SKM-1 treated with dmso at 0.1 percent for 144 hours (cell line): ENCODE data around the gene ENOX1.

Source experiments
- DNase-seq: peaks from one replicate; lab custom pipeline; 2025; ENCODE audit not compliant: unreplicated experiment; lab: John Stamatoyannopoulos, UW

The ENOX1 gene

DNA sequence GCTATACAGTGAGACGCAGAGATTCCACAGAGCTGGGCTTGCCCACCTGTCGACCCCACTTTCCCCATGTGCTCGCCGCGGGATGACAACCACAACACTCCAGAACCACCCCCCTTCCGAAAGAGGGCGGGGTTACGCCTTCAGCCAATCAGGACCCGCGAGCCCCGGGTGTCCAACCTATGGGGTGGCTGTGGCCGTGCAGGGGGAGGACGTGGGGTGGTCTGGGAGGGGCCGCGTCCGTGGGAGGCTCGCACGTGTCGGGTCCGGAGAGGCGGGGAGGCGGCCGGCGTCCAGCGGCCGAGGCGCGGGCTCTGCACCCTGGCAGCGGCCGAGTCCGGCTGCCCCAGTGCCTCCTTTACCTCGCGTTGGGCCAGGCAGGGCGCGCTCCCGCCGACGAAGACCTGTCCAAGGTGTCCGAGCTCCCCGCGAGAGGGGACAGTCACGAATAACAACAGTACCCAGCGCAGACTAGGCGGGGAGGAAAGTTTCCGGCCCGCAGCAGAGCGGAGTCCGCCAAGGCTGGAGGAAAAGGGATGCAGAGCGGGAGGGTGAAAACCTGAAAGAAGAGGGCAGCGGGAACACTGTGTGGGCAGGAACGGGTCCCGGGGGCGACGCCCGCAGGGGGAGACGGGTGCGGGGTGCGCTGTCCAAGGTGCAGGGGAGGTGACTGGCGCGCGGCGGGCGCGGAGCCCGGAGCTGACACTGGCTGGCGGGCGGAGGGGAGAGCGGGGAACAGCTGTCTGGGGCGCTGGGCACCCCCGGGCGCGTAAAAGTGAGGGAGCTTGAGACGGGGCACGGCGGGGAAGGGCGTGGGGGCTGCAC, 911 bp downstream of the ENOX1 start:
- peak; percentile 48 for DNase-seq

DNA sequence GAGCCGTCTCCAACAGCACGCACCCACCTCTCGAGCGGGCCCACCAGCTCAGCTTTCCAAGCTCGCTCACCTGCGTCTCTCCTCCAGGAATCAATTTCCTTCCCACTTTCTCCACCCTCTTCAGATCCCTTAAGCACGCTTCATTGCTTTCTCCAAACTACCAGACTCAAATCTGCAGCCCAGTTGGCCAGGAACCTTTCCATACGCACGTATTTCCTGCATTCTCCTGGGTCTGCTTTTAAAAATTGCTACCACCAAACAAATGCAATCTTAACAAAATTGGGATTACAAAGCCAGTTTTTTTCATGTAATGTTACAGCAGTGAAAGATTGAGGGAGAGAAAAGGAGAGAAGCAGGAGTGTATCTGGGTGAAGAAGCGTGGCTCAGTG, 1.5 kb downstream of the ENOX1 start:
- DNase-seq: no peak

DNA sequence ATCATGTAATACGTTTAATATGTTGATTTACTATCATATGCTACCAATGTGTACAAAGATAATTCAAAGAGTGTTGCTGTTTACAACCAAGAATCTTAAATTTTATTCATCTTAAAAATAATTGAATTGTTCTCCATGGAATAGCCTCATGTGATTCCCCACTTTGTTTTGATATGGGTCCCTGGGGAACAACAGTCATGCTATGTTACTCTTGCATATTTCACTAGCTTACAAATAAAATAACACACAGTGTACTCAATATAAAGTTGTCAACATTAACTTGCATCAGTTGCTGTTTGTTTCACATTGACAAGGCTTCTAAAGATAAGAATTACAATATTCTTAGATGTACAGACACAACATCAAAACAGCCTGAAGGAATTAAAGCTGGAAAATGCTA, 2.3 kb downstream of the ENOX1 start:
- DNase-seq: no peak

DNA sequence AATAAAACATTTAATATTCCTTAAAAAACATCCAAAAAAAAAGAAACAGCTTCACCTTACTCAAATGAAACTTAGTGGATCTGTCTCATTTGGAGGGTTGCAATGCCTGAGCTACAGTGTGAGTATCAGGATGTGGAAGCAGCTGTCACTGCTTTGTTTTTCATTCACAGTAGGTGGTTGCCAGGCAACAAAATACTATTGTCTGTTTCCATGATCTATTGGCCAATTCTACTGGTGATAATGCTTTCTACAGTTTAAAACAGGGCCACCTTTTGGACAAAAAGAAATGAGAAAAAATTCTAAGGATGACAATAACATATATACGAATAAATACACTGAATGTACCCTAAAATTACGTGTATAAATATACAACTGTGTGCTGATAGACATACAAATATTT, 3.0 kb downstream of the ENOX1 start:
- peak; percentile 46 for DNase-seq

DNA sequence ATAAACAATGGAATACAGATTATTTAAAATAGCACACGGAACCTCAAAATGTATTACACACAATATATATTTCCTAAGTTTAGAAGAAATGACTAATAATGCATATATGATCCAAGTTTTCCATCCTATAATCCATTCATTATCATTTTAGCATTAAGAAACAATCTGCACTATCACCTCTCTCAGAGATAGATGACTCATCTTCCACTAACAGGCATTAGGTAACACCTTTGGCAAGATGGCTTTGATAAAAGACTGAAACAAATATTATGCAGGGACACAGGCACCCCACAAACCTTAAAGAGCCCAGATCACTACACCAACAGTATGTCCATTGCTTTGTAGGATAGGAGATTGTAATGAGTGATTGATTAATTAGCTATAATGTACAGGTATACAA, 4.1 kb downstream of the ENOX1 start:
- DNase-seq: no peak

DNA sequence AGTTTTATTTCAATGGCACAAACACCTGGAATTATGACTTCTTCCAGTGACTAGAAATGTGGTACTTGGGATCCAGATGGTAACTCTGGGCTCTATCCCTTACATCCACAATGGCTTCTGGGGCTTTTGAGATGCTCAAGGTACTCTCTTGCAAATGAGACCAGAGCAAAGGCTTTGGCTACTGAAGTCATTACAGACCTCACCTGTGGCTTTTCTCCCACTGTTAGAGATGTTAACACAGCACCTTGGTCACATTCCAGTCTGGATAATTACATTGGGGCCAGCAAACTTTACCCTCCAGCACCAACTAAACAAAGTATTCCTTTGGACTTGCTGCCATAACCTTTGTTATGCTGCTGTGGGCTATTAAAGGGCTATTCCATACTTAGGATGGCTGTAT, 6.1 kb downstream of the ENOX1 start:
- DNase-seq: no peak

DNA sequence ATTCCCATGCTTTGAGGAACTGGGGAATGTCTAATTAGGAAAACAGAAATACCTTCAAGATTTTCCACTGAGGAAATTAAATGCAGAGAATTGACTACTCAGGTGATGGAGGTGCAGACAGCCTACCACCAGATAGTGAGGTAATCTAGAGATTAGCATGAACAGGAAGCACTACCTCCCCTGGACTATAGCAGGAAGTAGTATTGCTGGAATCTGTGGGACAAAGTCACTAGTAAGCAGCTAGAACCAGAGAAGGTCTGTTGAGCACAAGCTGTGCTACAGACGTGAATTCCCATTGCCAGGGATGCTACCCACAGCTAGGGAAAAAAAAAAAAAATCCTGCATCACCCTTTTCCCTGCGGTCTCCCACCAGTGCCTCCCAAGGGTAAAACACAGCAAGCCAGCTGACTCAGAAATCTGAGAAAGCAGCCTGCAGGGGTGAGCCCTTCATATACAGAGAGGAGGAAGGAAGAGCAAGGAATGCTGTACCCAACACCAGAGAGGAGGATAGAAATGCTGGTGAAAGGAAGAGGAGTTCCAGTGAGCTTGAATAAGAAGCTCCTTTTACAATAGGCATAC, 10.2 kb downstream of the ENOX1 start:
- DNase-seq: no peak

DNA sequence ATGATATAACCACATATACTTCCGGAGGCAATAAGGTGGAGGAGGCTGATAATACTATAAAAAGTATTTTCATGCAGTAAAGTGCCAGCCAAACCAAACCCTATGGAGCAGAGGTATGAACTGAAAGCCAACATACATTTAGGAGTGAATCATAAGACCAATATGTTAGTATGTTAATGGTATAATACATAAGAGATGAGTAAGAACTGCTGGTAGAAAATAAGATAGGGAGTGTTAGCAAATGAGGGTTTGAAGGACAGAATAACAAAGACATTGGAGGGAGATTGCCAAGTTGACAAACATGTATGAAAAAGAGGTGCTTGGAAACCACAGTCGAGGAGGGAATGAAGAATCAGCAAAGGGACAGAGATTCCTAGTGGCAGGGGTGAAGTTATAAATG, 10.8 kb downstream of the ENOX1 start:
- DNase-seq: no peak

DNA sequence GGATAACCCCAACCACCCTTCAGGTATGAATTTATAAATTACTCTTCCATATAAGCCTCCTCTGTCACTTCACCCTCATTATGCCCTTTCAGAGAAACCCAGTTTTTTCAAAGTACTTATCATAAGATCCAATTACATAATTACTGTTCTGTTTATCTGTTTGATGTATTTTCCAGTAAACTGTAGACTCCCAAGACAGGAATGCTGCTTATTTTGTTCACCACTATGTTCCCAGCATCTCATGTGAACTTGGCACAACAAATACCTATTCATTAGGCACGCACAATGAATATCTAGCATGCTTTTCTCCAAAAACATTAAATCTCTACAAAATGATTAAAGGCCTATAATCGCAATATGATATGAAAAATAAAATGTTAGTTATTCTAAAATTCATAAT, 13.2 kb downstream of the ENOX1 start:
- no peak for DNase-seq

DNA sequence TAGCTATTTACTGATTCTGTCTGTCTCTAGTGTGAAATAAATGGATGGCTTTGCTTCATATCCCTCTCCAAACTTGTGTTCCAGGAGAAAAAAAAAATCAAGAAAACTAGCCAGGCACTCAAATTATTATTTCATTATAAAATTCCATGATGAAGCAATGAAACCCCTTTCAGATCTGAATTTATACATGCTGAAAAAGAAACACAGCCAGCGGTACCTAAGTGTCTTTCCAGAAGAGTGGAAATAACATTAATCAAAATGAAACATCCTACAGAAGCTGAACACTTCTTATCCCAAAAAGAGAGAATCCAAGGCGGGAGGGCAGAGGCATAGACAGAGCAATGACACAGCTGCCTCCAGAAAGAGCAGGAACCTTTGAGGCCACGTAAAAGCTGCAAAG, 15.9 kb downstream of the ENOX1 start:
- DNase-seq: no peak

DNA sequence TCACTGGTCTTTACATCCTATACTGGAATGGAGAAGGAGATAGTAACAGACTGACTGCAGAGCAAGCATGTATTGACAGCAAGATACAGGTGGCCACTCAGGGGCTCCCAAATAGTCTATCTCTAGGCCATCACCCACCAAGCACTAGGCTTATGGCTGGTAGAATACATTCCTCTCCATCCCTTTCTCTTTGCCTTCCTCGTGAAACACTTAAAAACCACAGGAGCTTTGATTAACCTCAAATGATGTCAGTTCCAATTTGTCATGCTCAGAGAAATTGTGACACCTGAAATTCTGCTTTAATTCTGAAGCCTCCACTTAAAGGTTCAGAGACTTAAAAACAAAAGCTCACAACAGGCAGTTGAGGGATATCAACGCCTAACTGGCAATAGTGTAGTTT, 17.2 kb downstream of the ENOX1 start:
- DNase-seq: no peak

DNA sequence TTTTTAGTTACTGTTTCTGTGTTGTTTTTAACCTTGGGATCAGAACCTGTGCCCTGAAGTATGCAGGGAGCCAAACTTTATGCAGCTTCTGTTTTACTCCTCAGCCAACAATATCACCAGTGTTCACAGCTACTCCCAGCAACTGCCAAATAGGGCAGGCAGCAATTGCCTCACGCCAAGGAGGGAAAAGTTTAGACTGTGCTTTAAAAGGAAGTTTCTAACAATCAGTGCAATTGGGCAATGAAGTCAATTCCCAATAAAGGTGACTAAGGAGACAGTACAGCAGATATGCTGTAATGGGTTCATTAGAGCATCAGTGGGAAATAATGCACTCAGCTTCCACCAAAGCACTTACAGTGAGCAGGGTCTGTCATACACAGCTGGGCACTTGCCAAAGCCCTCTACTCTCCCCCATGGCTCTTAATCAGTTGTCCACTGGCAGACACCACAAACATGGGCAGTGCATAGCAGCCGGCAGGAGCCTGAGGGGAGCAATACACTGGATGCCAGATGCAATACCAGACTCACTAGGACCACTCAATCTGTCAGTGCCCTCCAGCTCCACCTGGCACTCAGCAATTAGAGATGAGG, 19.3 kb downstream of the ENOX1 start:
- DNase-seq: no peak

DNA sequence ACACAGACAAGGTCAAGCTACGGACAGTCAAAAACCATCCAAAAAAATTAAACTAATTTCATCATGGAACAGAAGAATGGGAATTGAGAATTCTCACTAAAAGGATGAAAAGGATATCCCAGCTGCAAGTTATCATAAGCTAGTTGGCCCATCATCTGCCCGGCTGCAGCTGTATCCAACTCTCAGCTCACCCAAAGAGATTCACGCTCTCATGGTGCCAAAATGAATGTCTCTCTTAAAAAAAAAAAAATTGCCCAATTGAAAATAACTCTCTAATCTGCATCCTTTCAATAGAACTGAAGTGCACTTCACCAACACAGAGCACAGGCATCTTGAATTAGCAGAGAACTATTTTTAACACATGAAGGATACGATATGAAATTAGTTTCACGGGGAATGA, 20.0 kb downstream of the ENOX1 start:
- DNase-seq: no peak

DNA sequence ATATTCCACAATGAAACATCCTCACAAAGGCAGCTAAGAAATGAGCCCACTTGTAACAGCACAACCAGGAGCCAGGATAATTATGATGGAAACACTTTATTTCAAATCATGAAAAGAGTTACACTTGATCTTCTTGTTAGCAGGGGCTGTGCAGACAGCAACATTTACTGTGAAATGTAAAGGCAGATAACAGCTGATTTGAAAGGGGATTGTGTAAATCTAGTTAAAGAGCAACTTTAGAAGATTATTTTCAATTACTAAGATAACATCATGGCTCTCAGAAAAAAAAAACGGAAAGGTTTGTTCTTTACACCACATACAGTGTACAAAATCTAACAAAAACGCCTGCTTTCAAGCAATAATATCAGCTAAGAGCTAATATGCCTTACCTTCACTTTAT, 22.4 kb downstream of the ENOX1 start:
- no peak for DNase-seq

DNA sequence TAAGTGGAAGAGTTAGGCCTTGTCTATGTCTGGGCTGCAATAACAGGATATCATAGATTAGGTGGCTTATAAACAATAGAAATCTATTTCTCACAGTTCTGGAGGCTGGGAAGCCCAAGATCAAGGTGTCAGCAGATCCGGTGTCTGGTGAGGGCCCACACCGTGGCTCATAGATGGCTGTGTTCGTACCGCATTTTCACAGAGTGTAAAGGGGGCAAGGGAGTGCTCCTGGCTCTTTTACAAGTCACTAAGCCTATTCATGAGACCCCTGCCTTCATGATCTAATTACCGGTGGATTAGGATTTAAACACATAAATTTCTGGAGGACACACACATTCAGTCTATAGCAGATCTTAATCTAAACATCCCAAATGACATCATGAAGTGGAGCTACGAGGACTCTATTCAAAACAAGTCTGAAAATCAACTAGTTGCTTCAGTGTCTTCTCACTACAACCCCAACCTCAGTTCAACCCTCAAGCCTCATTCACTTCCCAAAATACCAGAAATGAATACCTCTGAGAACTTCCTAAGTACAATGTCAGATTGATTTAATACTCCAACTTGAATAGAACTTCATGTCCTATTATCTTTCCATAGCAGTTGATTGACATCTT, 23.5 kb downstream of the ENOX1 start:
- DNase-seq: no peak

DNA sequence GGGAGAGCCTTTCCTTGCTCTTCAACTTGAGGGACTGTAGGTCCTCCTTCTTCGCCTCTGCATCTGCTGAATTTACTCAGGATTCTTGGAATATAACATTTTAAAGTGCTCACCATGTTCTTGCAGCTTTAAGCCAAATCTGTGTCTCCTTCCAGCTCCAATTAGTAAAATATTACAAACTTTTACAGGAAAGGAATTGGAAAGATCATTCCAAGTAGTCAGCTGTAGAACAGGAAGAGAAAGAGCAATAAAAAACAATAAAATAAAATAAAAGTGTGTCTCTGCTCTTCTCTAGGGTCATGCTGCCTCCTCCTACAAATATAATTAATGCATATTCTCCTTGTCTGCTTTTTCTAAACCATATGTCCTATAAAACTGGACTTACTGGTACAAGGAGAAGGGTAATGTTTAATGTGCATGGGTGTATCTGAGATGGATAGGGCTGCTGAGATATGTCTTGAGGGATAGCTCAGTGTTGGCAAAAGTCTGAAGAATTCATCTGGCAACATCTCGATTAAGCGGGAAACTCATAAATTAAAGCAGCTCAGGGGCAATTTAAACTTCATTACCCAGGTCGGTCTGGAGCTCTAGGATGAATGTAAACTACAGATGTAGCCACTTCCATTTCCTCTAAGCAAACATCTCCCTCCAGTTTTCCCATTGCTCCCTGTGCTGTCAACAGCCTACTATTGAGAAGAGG, 25.0 kb downstream of the ENOX1 start:
- no peak for DNase-seq

DNA sequence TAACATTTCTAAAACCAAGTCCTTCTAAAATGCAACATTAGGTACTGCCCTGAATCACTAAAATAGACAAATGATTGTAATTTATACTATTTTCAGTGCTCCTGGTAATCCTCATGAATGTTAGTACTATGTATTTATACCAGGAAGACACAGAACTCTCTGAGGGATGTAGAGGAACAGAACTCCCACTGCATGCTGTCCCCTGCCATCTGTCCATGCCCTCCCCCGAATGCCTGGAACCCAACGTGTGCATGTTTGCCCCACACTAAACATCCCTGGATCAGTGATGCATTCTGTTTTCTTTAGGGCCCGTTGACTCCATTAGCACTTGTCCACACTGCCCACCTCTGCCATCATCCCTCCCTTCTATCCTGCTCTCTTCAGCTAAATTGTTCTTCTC, 26.5 kb downstream of the ENOX1 start:
- no peak for DNase-seq

DNA sequence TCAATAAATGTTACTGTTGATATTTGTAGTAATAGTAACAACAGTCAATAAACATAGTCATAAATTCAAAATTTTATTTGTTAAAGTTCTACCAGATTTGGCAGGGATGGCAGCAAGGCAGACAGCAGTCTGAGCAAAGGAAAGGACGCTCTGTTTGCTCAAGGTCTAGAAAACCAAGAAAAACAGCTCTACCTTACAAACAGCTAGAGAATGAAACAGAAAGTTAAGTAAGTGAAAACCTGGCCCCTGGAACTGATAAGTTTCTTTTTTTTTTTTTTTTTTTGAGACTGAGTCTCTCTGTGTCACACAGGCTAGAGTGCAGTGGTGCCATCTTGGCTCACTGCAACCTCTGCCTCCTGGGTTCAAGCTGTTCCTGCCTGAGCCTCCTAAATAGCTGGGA, 27.9 kb downstream of the ENOX1 start:
- DNase-seq: no peak

DNA sequence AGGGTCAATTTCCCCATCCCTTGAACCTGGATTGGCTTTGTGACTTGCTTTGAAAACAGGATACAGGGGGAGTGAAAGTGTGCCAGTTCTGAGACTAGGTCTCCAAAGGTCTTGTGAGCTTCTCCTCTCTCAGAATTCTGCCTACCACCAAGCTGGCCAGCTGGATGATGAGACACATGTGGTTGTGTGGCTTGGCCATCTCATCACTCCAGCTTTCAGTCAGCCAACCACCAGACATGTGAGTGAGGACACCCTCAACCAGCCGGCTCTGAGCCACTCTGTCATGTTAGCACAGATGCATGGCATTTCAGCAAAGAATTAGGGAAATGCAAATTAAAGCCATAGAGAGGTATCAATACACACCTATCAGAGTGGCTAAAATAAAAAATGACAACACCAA, 29.5 kb downstream of the ENOX1 start:
- DNase-seq: no peak

DNA sequence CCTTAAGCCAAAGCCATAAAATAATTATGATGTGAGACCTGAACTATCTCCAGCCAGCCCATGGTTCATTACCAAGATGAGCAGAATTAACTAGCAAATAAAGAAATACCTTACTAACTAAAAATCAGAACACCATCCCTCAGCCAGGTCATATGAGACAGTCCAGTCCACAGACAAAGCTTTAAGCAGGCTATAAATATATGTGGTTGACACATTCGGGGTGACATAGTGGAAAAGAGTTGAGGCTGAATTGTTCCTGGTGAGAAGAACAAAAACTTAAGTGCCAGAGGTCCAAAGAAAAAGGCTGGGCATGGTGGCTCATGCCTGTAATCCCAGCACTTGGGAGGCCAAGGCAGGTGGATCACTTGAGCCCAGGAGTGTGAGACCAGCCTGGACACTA, 30.9 kb downstream of the ENOX1 start:
- no peak for DNase-seq

DNA sequence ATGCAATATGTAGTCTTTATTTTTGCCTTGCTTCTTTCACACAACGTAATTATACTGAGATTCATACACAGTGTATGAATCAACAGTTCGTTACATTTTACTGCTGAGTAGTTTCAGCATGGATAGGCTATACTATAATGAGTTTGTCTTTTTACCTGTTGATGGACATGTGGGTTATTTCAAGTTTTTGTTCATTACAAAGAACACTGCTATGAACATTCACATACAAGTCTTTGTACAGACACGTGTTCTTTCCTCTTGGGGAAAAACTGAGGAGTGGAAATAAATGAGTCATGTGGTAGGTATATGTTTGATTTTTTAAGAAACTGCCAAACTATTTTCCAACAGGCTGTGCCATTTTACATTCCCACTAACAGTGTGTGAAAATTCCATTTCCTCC, 35.1 kb downstream of the ENOX1 start:
- DNase-seq: no peak

DNA sequence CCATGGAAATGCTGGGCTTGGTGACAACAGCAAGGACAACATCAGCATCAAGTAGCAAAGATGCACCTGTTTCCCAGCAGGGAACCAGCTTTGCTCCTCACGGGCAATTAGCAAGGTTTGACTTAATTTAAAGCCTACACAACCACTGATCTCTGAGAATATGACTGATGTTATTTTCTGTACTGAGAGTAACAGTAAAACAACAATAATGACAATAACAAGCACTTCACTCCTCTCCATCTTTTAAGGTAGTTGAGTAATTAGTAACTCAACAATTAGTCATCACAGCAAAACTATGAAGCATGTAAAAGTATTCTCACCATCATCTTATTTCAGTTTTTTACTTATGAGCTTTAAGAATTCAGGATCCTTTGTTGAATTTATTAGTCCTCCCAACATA, 37.3 kb downstream of the ENOX1 start:
- DNase-seq: no peak
